Left ventricle myocardium inferior (tissue), 1 donor: Measurements from ENCODE around the gene INPP1. TPM values are rescaled to one million over a fixed set of nuclear protein-coding genes. Genes with fewer than 3 reads are reported as not detected.

Experiments
- DNase-seq: peaks from one replicate; pipeline ENCODE4 v3.0.0-alpha.2; 2020
- H3K27ac ChIP-seq: fragments of 200-600 bp; replicated peaks from 2 replicates; pipeline ENCODE4 v1.8.0; 2021
- H3K27me3 ChIP-seq: fragments of 200-600 bp; 2 replicates; pipeline ENCODE4 v1.8.0; 2021; ENCODE audit warnings: low read depth
- H3K36me3 ChIP-seq: fragments of 200-600 bp; 2 replicates; pipeline ENCODE4 v1.8.0; 2021
- H3K4me1 ChIP-seq: fragments of 200-600 bp; 2 replicates; pipeline ENCODE4 v1.8.0; 2021
- H3K4me3 ChIP-seq: fragments of 200-600 bp; 2 replicates; pipeline ENCODE4 v1.8.0; 2021; ENCODE audit warnings: mild to moderate bottlenecking, moderate library complexity
- H3K9me3 ChIP-seq: fragments of 200-600 bp; replicated peaks from 2 replicates; pipeline ENCODE4 v1.8.0; 2021
- CTCF ChIP-seq: fragments of 200-600 bp; IDR thresholded peaks from 2 replicates; pipeline ENCODE4 v1.8.0; 2021; ENCODE audit warnings: antibody characterized with exemption, mild to moderate bottlenecking, borderline replicate concordance
- intact Hi-C: fragments of 100-400 bp; cut with micrococcal nuclease; formaldehyde crosslinking; loops from one replicate; pipeline ENCODE4 v1.11.0; 2022
- total RNA-seq: library from RNA; stranded (reverse); fragmentation: NEBNext Ultra II Directional; extraction: Animal tissue kit (Norgen Biotek cat#: 25700); gene quantifications from one replicate; pipeline ENCODE4 v1.2.1, GENCODE V29; 2021
- donor health status: DM: no; HTN: yes; CAD: no; lungs with severe emphysema.

INPP1 gene
- total RNA-seq, 1 donor from 2014 or later = 15.0 TPM

GRCh38 chr2:190406805-190407204 is 63.4 kb downstream of the INPP1 start:
- Histone ChIP-seq H3K36me3 (no peaks in the 10 kb centered on the region), H3K4me3 (no peak overlapping the region), H3K27me3 (no peaks in the 10 kb centered on the region), H3K9me3 (no peaks in the 10 kb centered on the region), H3K27ac (peak overlapping the region; percentile 89), H3K4me1 (peaks cover 33% of the 10 kb centered on the region)
- TF ChIP-seq CTCF = no peak
- no peak for DNase-seq
- intact Hi-C loops = loop anchor here (10.0 kb wide), 1 partner anchor 88 kb away; no protein-coding TSS in a partner anchor

- Histone ChIP-seq H3K27ac (peak overlapping the region; percentile 89), H3K36me3 (no peaks in the 10 kb centered on the region), H3K27me3 (no peaks in the 10 kb centered on the region), H3K4me1 (peaks cover 33% of the 10 kb centered on the region), H3K4me3 (peak overlapping the region; percentile 92), H3K9me3 (no peaks in the 10 kb centered on the region)
- no peak for DNase-seq
- intact Hi-C loops = loop anchor here (10.0 kb wide), 1 partner anchor 88 kb away; no protein-coding TSS in a partner anchor
- no peak for TF ChIP-seq CTCF
Observed at GRCh38 chr2:190407246-190407661, 63.9 kb downstream of the INPP1 start.

- intact Hi-C loops = loop anchor here (10.0 kb wide), 1 partner anchor 87 kb away; no protein-coding TSS in a partner anchor
- peak; percentile 63 for DNase-seq
- peaks cover 36% of the 10 kb centered on the region for H3K4me1 ChIP-seq
- peak within 1 kb of the TSS; percentile 92 for H3K4me3 ChIP-seq
- H3K27ac ChIP-seq = peak within 1 kb of the TSS; percentile 89
- H3K27me3 ChIP-seq = no peaks in the 10 kb centered on the region
- H3K9me3 ChIP-seq = no peaks in the 10 kb centered on the region
- no peaks in the 10 kb centered on the region for H3K36me3 ChIP-seq
- TF ChIP-seq CTCF = peak; percentile 34
Observed at GRCh38 chr2:190407662-190408537, 64.5 kb downstream of the INPP1 start, which contains the start of gene MFSD6. Gene MFSD6 (plus strand): TSS chr2:190408355. CDS start chr2:190436030, 27,675 bp downstream.

GRCh38 chr2:190408538-190409271 is 65.3 kb downstream of the INPP1 start:
- Histone ChIP-seq H3K4me3 (peak overlapping the region; percentile 92), H3K27ac (peak overlapping the region; percentile 89), H3K4me1 (peaks cover 45% of the 10 kb centered on the region), H3K9me3 (no peaks in the 10 kb centered on the region), H3K27me3 (no peaks in the 10 kb centered on the region), H3K36me3 (no peaks in the 10 kb centered on the region)
- TF ChIP-seq CTCF = no peak
- intact Hi-C loops = loop anchor here (10.0 kb wide), 1 partner anchor 86 kb away; no protein-coding TSS in a partner anchor
- peak; percentile 28 for DNase-seq

DNA sequence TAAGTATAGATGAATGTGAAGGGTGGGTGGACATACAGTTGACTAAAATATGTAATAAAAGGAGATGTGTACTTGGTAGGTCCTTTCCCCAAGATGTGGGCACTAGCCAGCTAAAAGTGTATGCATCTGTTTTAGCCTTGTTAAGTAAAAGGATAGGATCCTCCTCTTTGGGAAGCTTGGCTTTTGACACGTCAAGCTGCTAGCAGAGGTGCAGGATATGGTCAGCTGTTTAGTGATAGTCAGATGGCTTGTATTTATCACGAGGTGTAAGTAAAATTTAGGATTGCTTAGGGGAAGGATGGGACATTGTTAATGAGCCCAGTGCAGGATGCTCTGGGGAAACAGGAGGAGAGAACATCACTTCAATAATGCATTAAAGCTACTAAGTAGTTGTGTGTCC is 66.2 kb downstream of the INPP1 start:
- TF ChIP-seq CTCF = no peak
- Histone ChIP-seq H3K27ac (peak overlapping the region; percentile 89), H3K4me1 (peaks cover 50% of the 10 kb centered on the region), H3K4me3 (peak overlapping the region; percentile 92), H3K36me3 (no peaks in the 10 kb centered on the region), H3K27me3 (no peaks in the 10 kb centered on the region), H3K9me3 (no peaks in the 10 kb centered on the region)
- no peak for DNase-seq
- intact Hi-C loops = loop anchor here (5.0 to 10.0 kb wide), 2 partner anchors 58 to 85 kb away; no protein-coding TSS in a partner anchor
